HCT116 (cell line): ENCODE measurements around the gene CTCFL. TPM values are rescaled to one million over a fixed set of nuclear protein-coding genes. Genes with fewer than 3 reads are reported as not detected.

Source experiments
- ATAC-seq: fragments of 200-7000 bp; cut with Tn5 transposase; 2 replicates; pipeline ENCODE4 v1.9.1; 2020; ENCODE audit warnings: mild to moderate bottlenecking, moderate library complexity
- BruUV-seq: library from RNA; stranded (reverse); fragments of 400-500 nt; replicated peaks from 2 replicates; lab custom pipeline; 2021; lab: Mats Ljungman, UMichigan
- CTCF ChIA-PET: fragments of 300-600 bp; sonication (Branson Sonifier 250); formaldehyde crosslinking; loops from one replicate; lab custom pipeline; 2021; ENCODE audit warnings: antibody characterized with exemption; lab: Charles Lee
- POLR2A ChIA-PET: fragments of 300-600, 350-600 bp; sonication (Branson Sonifier 250); formaldehyde crosslinking; loops from one replicate; lab custom pipeline; 2021; ENCODE audit warnings: antibody characterized with exemption; lab: Charles Lee
- RAD21 ChIA-PET, 2 experiments: fragments of 300-600 bp; sonication (Branson Sonifier 250); formaldehyde crosslinking; loops; one replicate each; lab custom pipeline; 2023; ENCODE audit warnings: low total read pairs in 2 of 2; ENCODE audit not compliant: uncharacterized antibody in 2 of 2, unreplicated experiment in 2 of 2, low non-redundant PET in 1 of 2; lab: Charles Lee
- DNase-seq: peaks from one replicate; pipeline ENCODE4 v3.0.0-alpha.2; 2010; ENCODE audit warnings: low read depth, low spot score
- H2AFZ ChIP-seq: fragments of 200-600 bp; shearing (Covaris generic), sonication (generic); 2 replicates; pipeline ENCODE4 v1.6.1; 2017; ENCODE audit warnings: low read depth, mixed run types, mixed read lengths, antibody characterized with exemption, low read length; ENCODE audit not compliant: poor library complexity, severe bottlenecking
- H3K27ac ChIP-seq: 2 replicates; pipeline ENCODE4 v1.5.1; 2012; ENCODE audit warnings: low read depth, low read length
- H3K27me3 ChIP-seq: fragments of 200-600 bp; sonication (generic); 2 replicates; pipeline ENCODE4 v1.6.1; 2016; ENCODE audit warnings: mixed run types, low read length, mixed read lengths; ENCODE audit not compliant: insufficient read depth
- H3K36me3 ChIP-seq, 2 experiments: fragments of 200-500 bp in 1 of 2; fragments of 200-600 bp in 1 of 2; sonication (Bioruptor generic) in 1 of 2; sonication (generic) in 1 of 2; 2 replicates each; pipeline versions ENCODE4 v1.5.1 to v1.6.1; 2014 to 2016; ENCODE audit warnings: low read length in 2 of 2, inconsistent platforms in 1 of 2, mixed read lengths in 1 of 2, mixed run types in 1 of 2; ENCODE audit not compliant: insufficient read depth in 2 of 2, control insufficient read depth in 1 of 2
- H3K4me1 ChIP-seq, 2 experiments: fragments of 200-600 bp in 1 of 2; sonication (generic) in 1 of 2; 2 replicates each; pipeline versions ENCODE4 v1.5.1 to v1.6.1; 2012 to 2017; ENCODE audit warnings: low read length in 2 of 2, inconsistent platforms in 1 of 2, mild to moderate bottlenecking in 1 of 2, mixed read lengths in 1 of 2, mixed run types in 1 of 2, moderate library complexity in 1 of 2; ENCODE audit not compliant: insufficient read depth in 2 of 2, control insufficient read depth in 1 of 2
- H3K4me2 ChIP-seq: fragments of 200-600 bp; sonication (generic); 2 replicates; pipeline ENCODE4 v1.6.1; 2017; ENCODE audit warnings: mixed run types, low read length, mixed read lengths
- H3K4me3 ChIP-seq, 2 experiments: fragments of 200-600 bp in 1 of 2; sonication (generic) in 1 of 2; replicated peaks in 1 of 2; 2 replicates each; pipeline ENCODE4 v1.5.1; 2011 to 2016; ENCODE audit warnings: low read length in 2 of 2, control low read depth in 1 of 2, low read depth in 1 of 2, mild to moderate bottlenecking in 1 of 2, mixed read lengths in 1 of 2, mixed run types in 1 of 2
- H3K79me2 ChIP-seq: fragments of 200-600 bp; sonication (generic); 2 replicates; pipeline ENCODE4 v1.6.1; 2017; ENCODE audit warnings: mild to moderate bottlenecking, mixed run types, low read length, moderate library complexity, mixed read lengths; ENCODE audit not compliant: insufficient read depth
- H3K9ac ChIP-seq: fragments of 200-600 bp; sonication (generic); 2 replicates; pipeline ENCODE4 v1.6.1; 2016; ENCODE audit warnings: low read length, mixed read lengths
- H3K9me2 ChIP-seq: fragments of 200-600 bp; sonication (generic), shearing (Covaris generic); 2 replicates; pipeline ENCODE4 v1.6.1; 2017; ENCODE audit warnings: mixed run types, mild to moderate bottlenecking, moderate library complexity; ENCODE audit not compliant: insufficient read depth
- H3K9me3 ChIP-seq, 2 experiments: fragments of 200-500 bp in 1 of 2; fragments of 200-600 bp in 1 of 2; sonication (Bioruptor generic) in 1 of 2; sonication (generic) in 1 of 2; 2 replicates each; pipeline ENCODE4 v1.6.1; 2014 to 2017; ENCODE audit warnings: low read length in 2 of 2, mixed read lengths in 2 of 2, inconsistent platforms in 1 of 2, low read depth in 1 of 2, mild to moderate bottlenecking in 1 of 2, mixed run types in 1 of 2, moderate library complexity in 1 of 2; ENCODE audit not compliant: control insufficient read depth in 1 of 2, insufficient read depth in 1 of 2
- H4K20me1 ChIP-seq: fragments of 200-600 bp; sonication (generic), shearing (Covaris generic); 2 replicates; pipeline ENCODE4 v1.6.1; 2017; ENCODE audit warnings: mixed run types, mild to moderate bottlenecking, moderate library complexity; ENCODE audit not compliant: insufficient read depth
- CEBPB ChIP-seq: IDR thresholded peaks from 2 replicates; pipeline ENCODE4 v1.6.1; 2012; ENCODE audit warnings: low read depth
- CTCF ChIP-seq, 3 experiments: fragments of 200-600 bp in 1 of 3; sonication (generic) in 1 of 3; IDR thresholded peaks in 2 of 3; conservative IDR thresholded peaks in 1 of 3; 2 replicates each; pipeline ENCODE4 v1.5.1; 2012 to 2017; ENCODE audit warnings: low read depth in 2 of 3, low read length in 2 of 3, antibody characterized with exemption in 1 of 3, borderline replicate concordance in 1 of 3, control low read depth in 1 of 3, mild to moderate bottlenecking in 1 of 3, mixed read lengths in 1 of 3, mixed run types in 1 of 3, moderate library complexity in 1 of 3; ENCODE audit not compliant: insufficient read depth in 1 of 3
- ELF1 ChIP-seq: IDR thresholded peaks from 2 replicates; pipeline ENCODE4 v1.6.1; 2012; ENCODE audit warnings: low read depth, borderline replicate concordance
- EZH2phosphoT487 ChIP-seq: fragments of 200-600 bp; IDR thresholded peaks from 2 replicates; pipeline ENCODE4 v1.6.1; 2018; ENCODE audit warnings: antibody characterized with exemption, borderline replicate concordance
- FOSL1 ChIP-seq: IDR thresholded peaks from 2 replicates; pipeline ENCODE4 v1.6.1; 2012; ENCODE audit warnings: low read depth
- JUND ChIP-seq: IDR thresholded peaks from 2 replicates; pipeline ENCODE4 v1.6.1; 2012
- MAX ChIP-seq: IDR thresholded peaks from 2 replicates; pipeline ENCODE4 v1.6.1; 2012
- POLR2A ChIP-seq: IDR thresholded peaks from 2 replicates; pipeline ENCODE4 v1.7.0; 2011; ENCODE audit warnings: borderline replicate concordance; ENCODE audit not compliant: insufficient read depth, insufficient read length; ENCODE audit errors: extremely low read depth
- RAD21 ChIP-seq: IDR thresholded peaks from 2 replicates; pipeline ENCODE4 v1.6.1; 2012; ENCODE audit warnings: low read depth, mild to moderate bottlenecking
- SIN3A ChIP-seq: IDR thresholded peaks from 2 replicates; pipeline ENCODE4 v1.6.1; 2012; ENCODE audit warnings: low read depth
- TCF7L2 ChIP-seq: IDR thresholded peaks from 2 replicates; pipeline ENCODE4 v1.7.0; 2011; ENCODE audit warnings: borderline replicate concordance, inconsistent platforms; ENCODE audit not compliant: insufficient read depth, insufficient read length; ENCODE audit errors: extremely low read depth
- ZFX ChIP-seq: fragments of 450-650 bp; IDR thresholded peaks from 2 replicates; pipeline ENCODE4 v1.6.1; 2017
- intact Hi-C: fragments of 100-400 bp; cut with micrococcal nuclease; formaldehyde crosslinking; loops from 2 replicates; pipeline ENCODE4 v1.10.0; 2022
- total RNA-seq: library from RNA; stranded (reverse); gene quantifications from one replicate; pipeline ENCODE4 v1.2.1, GENCODE V29; 2021; ENCODE audit not compliant: unreplicated experiment

Gene CTCFL
- total RNA-seq, 1 experiment from 2014 or later = 0.34 TPM

GRCh38 chr20:57529160-57529585 is 4.2 kb upstream of the CTCFL start:
- H2AFZ ChIP-seq = no peak overlapping the region
- H3K9me3 ChIP-seq = no peaks in the 10 kb centered on the region
- H3K27ac ChIP-seq = no peak overlapping the region
- no peaks in the 10 kb centered on the region for H4K20me1 ChIP-seq
- no peak for ATAC-seq
- CTCF ChIA-PET = no interaction called here
- no peak overlapping the region for H3K4me3 ChIP-seq
- POLR2A ChIA-PET = no interaction called here
- TF ChIP-seq POLR2A = no peak
- no peak for TF ChIP-seq FOSL1
- no peak for TF ChIP-seq ELF1
- TF ChIP-seq RAD21 = no peak
- TF ChIP-seq TCF7L2 = no peak
- TF ChIP-seq MAX = no peak
- TF ChIP-seq SIN3A = no peak
- TF ChIP-seq ZFX = no peak
- TF ChIP-seq JUND = no peak
- TF ChIP-seq CTCF (IDR thresholded peaks at IDR 0.05 in 2 of 3, conservative IDR thresholded peaks at IDR 0.05 in 1 of 3; ENCODE audit: borderline replicate concordance in 1 of 3, insufficient read depth in 1 of 3, low read depth in 2 of 3, low read length in 2 of 3) = no peak
- no peak for TF ChIP-seq CEBPB
- no peak for TF ChIP-seq EZH2phosphoT487
- TF ChIP-seq, all 23 proteins: peak for 0
- no peaks in the 10 kb centered on the region for H3K36me3 ChIP-seq
- RAD21 ChIA-PET = no interaction called here
- DNase-seq = no peak
- intact Hi-C loops = no loop called here
- H3K4me1 ChIP-seq = no peaks in the 10 kb centered on the region
- BruUV-seq = no TSS peak
- H3K79me2 ChIP-seq = no peaks in the 10 kb centered on the region
- H3K27me3 ChIP-seq = 0 out of 2 replicates have a peak, but pooled peaks cover 4% of the 10 kb centered on the region
- H3K4me2 ChIP-seq = no peak overlapping the region
- no peak overlapping the region for H3K9ac ChIP-seq
- no peaks in the 10 kb centered on the region for H3K9me2 ChIP-seq
